ENCODE measurements around the gene SLC30A7.
"Not testable (repeated sequence)": the region's sequence is repeated elsewhere in the genome, so short reads cannot be mapped to it uniquely, and the experiment has no call there.

SLC30A7 gene

GRCh38 chr1:100936194-100936967, 40.5 kb downstream of the SLC30A7 start:
- DNase-seq (ENCODE audit: low spot score) = no peak

GRCh38 chr1:100941098-100941527, 45.2 kb downstream of the SLC30A7 start:
- no peak for DNase-seq (ENCODE audit: low spot score)

- no peak for DNase-seq (ENCODE audit: low spot score)
Measured at GRCh38 chr1:100941580-100942216, 45.8 kb downstream of the SLC30A7 start.

- DNase-seq (ENCODE audit: low spot score) = no peak
Measured at GRCh38 chr1:100942304-100943046, 46.6 kb downstream of the SLC30A7 start.

- no peak for DNase-seq (ENCODE audit: low spot score)
Measured at GRCh38 chr1:100943533-100943932, 47.6 kb downstream of the SLC30A7 start.

- DNase-seq (ENCODE audit: low spot score) = not testable (repeated sequence)
Measured at GRCh38 chr1:100946064-100946463, 50.2 kb downstream of the SLC30A7 start.

GRCh38 chr1:100947816-100948215, 51.9 kb downstream of the SLC30A7 start:
- DNase-seq (ENCODE audit: low spot score) = not testable (repeated sequence)

- not testable (repeated sequence) for DNase-seq (ENCODE audit: low spot score)
Measured at GRCh38 chr1:100948721-100949405, 53.0 kb downstream of the SLC30A7 start.

- DNase-seq (ENCODE audit: low spot score) = peak; percentile 11
Measured at GRCh38 chr1:100949515-100950158, 53.7 kb downstream of the SLC30A7 start.

- no peak for DNase-seq (ENCODE audit: low spot score)
Measured at GRCh38 chr1:100950337-100950736, 54.4 kb downstream of the SLC30A7 start.

- DNase-seq (ENCODE audit: low spot score) = no peak
Measured at GRCh38 chr1:100950781-100951180, 54.9 kb downstream of the SLC30A7 start.

- DNase-seq (ENCODE audit: low spot score) = no peak
Measured at GRCh38 chr1:100952104-100952745, 56.3 kb downstream of the SLC30A7 start.

GRCh38 chr1:100952970-100953369, 57.1 kb downstream of the SLC30A7 start:
- DNase-seq (ENCODE audit: low spot score) = not testable (repeated sequence)

- no peak for DNase-seq (ENCODE audit: low spot score)
Measured at GRCh38 chr1:100953960-100954730, 58.3 kb downstream of the SLC30A7 start.

GRCh38 chr1:100955322-100955721, 59.4 kb downstream of the SLC30A7 start:
- DNase-seq (ENCODE audit: low spot score) = no peak

GRCh38 chr1:100959502-100960060, 63.7 kb downstream of the SLC30A7 start:
- DNase-seq (ENCODE audit: low spot score) = no peak

GRCh38 chr1:100960098-100960497, 64.2 kb downstream of the SLC30A7 start:
- no peak for DNase-seq (ENCODE audit: low spot score)

GRCh38 chr1:100968621-100969020, 72.7 kb downstream of the SLC30A7 start:
- no peak for DNase-seq (ENCODE audit: low spot score)

- DNase-seq (ENCODE audit: low spot score) = no peak
Measured at GRCh38 chr1:100969327-100969726, 73.4 kb downstream of the SLC30A7 start.

GRCh38 chr1:100971021-100971420, 75.1 kb downstream of the SLC30A7 start:
- DNase-seq (ENCODE audit: low spot score) = no peak
